ENCODE measurements around the gene KRTAP29-1.
"Not testable (repeated sequence)": the region's sequence is repeated elsewhere in the genome, so short reads cannot be mapped to it uniquely, and the experiment has no call there.

KRTAP29-1 gene

DNA sequence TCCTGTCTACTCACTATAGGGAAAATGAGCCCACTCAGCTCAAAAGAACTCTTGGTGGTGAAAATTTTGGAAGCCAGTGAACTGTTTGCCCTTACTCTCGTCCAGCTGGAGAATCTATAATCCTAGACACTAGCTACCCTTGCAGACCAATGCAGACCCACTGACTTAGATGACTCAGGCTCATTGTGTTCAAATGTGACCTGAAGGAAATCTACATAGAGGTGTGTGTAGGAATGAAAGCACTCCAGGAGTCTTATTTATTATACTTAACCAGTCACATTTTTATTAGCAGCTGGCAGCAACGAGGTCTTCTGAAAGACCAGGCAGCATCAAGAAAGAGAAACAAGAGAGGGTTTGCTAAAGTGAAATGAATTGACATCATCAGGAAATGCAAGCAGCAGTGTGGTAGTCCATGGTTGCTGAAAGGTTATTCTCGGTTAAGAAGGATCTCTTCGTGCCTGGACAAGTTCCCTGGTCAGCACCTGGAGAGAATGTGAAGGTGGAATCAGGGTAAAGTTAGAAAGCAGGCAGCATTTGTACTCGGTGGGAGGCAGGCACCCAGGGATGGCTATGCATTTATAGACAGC is 1.4 kb downstream of the KRTAP29-1 start:
- DNase-seq (ENCODE audit: low read depth, low spot score): no peak

DNA sequence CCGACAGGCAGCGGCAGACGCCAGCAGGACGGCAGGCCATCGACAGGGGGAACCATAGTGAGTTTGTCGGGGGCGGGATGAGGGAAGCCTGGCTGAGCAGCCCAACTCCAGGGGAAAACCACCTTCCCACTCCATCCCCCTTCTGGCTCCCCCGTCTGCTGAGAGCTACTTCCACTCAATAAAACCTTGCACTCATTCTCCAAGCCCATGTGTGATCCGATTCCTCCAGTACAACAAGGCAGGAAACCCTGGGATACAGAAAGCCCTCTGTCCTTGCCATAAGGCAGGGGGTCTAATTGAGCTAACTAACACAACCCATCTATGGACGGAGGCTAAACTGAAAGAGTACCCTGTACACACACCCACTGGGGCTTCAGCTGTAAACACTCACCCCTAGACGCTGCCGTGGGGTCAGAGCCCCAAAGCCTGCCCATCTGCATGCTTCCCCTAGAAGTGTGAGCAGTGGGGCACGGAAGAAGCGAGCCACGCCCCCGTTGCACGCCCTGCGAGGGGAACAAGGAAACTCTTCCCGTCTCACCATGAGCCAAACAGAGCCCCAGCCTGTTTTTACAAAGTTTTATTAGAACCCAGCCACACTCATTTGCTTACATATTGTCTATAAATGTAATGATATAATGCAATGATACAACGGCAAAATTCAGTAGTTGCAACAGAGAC is 4.1 kb downstream of the KRTAP29-1 start:
- no peak for DNase-seq (ENCODE audit: low read depth, low spot score)

DNA sequence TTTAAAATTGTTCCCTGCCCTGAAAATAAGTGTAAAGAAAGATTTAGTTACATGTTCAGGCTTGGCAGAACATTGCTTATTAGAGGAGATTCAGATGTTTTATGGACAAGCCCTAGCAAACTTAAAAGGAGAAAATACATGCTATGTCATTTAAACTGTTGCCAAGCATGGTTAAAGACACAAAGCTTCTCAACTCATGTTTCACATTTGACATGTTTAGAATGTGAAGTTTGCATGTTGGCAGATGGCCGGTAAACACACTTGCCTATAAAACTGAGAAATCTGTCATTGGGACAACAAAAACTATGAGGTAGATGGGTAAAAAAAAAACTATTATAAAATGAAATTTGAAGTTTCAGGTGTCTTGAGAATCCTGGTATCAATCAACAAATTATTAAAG is 5.8 kb downstream of the KRTAP29-1 start:
- no peak for DNase-seq (ENCODE audit: low read depth, low spot score)

DNA sequence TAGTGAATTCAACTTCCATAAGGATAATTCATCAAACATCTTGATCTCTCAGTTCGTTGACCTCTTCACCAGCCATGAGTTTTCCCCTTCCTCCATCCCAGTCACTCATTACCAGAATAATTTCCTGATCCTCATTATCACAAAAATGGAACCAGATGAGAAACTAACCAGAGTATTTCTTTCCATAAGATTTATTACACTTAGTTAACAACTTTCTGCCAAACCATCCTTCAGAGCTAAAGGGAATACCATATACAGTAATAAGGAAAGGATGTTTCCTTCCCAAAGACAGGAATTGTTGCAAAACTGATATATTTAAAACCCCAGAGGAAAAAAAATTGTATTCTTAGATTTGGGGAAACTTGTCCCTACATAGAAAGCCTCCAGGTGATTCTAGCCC is 8.6 kb downstream of the KRTAP29-1 start:
- DNase-seq (ENCODE audit: low read depth, low spot score): no peak

DNA sequence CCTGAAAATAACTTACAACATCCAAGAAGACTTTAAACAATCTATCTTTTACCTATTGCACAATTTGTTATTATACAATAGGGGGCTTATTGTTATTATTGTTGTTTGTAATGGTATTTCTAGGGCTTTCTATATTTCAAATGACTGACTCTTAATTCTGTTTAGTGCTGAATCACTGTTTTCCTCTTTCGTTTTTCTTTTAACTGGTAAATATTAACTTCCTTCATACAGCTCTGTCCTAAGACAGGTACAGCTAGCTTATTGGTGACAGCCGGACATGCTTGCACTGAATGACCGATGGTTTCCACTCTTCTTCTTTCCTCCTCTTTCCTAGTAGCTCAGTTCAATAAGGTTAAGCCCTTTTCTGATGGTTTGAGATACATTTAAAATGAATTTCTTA is 15.6 kb downstream of the KRTAP29-1 start:
- no peak for DNase-seq (ENCODE audit: low read depth, low spot score)

DNA sequence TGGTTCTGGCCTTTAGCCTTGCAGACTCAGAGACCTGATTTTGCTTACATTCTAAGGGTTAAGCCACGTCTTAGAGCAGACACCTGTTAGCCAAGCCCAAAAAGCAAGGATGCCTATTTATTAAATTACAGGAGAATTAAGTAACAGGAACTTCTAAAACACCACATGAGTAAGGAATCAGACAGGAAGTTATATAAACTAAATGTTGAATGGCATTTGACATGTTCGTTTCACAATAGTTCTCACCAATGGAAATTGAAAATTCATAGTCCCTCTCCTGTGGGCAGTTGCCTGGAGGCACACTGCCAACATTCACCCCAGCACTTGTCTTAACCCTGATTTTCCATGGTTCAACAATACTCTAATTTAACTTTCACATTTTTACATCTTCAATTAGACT is 18.1 kb downstream of the KRTAP29-1 start:
- no peak for DNase-seq (ENCODE audit: low read depth, low spot score)

DNA sequence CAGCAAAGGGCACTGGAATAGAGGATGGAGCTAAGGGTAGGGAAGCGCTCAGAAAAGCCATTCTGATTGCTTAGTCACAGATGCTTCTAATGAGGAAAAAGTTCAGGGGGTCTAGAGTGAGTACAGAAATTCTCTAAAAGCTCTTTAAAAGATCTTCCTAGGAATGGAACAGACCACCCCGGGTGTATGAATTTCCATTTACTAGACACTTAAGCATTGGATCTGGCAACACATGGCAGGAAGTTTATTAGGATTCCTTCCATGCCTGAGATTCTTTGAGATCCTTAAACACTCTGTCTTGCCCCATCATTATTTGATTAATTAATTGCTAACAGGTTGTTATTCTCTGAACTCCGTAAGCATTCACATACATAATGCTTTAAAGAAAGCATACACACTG is 18.6 kb downstream of the KRTAP29-1 start:
- no peak for DNase-seq (ENCODE audit: low read depth, low spot score)

DNA sequence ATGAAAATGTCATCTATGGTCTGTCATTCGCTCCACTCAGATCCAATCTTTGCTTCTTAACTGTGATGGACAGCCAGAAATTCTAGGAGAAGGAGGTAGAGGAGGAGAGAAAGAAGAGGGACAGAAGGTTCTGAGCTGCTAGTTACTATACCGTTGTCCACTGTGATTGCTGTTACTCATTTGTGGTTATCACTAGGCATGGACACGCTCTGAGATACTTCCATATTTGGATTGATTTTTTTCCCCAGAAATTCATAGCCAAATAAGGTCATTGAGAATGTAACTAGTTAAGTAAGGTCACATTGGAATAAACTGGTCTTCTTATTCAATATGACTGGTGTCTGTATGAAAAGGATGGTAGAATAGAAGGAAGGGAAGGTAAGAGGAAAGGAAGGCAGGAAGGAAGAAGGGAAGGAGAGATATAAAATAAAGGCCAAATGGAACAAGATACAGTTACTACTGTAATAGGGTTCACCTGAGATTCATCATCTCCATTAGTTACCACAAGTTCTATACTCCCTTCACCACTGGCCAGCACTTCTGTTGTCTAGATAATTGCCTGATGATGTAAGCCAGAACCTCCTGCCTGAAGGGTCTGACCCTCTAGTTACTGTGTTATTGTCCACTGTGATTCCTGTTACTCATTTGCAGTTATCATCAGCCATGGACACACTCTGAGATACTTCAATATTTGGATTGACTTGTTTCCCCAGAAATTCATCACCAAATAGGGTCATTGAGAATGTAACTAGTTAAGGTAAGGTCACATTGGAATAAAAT is 24.3 kb downstream of the KRTAP29-1 start:
- no peak for DNase-seq (ENCODE audit: low read depth, low spot score)

DNA sequence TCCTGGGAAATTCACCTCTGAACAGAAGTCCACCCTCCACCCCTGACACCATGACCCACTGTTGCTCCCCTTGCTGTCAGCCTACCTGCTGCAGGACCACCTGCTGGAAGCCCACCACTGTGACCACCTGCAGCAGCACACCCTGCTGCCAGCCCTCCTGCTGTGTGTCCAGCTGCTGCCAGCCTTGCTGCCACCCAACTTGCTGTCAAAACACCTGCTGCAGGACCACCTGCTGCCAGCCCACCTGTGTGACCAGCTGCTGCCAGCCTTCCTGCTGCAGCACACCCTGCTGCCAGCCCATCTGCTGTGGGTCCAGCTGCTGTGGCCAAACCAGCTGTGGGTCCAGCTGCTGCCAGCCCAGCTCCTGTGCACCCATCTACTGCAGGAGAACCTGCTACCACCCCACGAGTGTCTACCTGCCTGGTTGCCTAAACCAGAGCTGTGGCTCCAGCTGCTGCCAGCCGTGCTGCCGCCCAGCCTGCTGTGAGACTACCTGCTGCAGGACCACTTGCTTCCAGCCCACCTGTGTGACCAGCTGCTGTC is 26.9 kb downstream of the KRTAP29-1 start, which contains the start of gene KRTAP9-7:
TSS of gene KRTAP9-7 (plus strand) at position 51 of the 543 bp plus-strand sequence. CDS start at position 51, 0 bp downstream.
- DNase-seq (ENCODE audit: low read depth, low spot score): not testable (repeated sequence)

DNA sequence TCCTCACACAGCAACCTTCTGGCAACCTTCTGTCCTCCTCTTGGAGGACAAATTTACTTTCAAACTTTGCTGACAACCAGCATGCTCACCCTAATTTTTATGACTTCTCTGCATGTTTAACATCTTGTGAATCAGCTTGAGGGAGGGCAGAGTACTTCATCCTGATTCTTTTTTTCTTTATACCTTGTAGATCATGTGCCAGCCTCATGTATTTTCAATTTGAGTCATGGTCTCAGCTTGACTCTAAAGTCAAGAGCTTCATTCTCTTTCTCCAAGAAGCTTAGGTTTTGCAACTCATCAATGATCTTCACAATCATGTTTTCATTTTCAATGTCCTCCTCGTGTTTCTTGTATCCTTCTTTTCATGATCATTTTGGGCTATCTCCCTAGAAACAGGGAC is 30.8 kb downstream of the KRTAP29-1 start:
- no peak for DNase-seq (ENCODE audit: low read depth, low spot score)

DNA sequence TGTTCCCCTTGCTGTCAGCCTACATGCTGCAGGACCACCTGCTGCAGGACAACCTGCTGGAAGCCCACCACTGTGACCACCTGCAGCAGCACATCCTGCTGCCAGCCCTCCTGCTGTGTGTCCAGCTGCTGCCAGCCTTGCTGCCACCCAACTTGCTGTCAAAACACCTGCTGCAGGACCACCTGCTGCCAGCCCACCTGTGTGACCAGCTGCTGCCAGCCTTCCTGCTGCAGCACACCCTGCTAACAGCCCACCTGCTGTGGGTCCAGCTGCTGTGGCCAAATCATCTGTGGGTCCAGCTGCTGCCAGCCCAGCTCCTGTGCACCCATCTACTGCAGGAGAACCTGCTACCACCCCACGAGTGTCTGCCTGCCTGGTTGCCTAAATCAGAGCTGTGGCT is 31.3 kb downstream of the KRTAP29-1 start:
- not testable (repeated sequence) for DNase-seq (ENCODE audit: low read depth, low spot score)

DNA sequence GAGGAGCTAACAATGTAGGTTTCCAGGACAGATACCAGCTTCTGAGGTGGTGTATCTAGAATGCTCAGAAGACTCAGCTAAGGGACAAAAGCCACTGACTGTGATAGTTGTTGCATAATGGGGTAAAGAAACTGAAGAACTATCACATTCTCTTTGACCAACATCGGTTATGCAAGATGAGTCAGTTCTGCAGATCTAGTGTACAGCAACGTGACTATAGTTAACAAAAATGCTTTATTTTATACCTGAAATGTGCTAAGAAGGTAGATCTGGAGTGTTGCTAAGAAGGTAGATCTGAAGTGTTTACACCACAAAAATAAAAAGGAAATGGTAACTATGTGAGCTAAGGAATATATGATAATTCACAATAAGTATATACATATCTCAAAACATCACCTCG is 34.9 kb downstream of the KRTAP29-1 start:
- DNase-seq (ENCODE audit: low read depth, low spot score): no peak

DNA sequence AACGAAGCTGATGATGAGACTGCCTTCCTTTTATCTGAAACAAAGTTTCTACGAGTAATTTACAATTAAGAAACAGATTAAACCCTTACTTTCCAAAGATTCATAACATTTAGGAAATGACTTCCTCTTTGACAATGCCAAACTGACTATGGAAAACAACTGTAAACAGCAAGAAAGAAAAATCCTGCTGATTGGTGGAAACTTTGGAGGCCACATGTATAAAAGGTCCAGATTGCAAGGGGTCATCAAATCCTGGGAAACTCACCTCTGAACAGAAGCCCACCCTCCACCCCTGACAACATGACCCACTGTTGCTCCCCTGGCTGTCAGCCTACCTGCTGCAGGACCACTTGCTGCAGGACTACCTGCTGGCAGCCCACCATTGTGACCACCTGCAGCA is 37.6 kb downstream of the KRTAP29-1 start, which contains the start of gene KRTAP9-6:
TSS of gene KRTAP9-6 (plus strand) at position 301 of the 400 bp plus-strand sequence. CDS start at position 301, 0 bp downstream.
- no peak for DNase-seq (ENCODE audit: low read depth, low spot score)

DNA sequence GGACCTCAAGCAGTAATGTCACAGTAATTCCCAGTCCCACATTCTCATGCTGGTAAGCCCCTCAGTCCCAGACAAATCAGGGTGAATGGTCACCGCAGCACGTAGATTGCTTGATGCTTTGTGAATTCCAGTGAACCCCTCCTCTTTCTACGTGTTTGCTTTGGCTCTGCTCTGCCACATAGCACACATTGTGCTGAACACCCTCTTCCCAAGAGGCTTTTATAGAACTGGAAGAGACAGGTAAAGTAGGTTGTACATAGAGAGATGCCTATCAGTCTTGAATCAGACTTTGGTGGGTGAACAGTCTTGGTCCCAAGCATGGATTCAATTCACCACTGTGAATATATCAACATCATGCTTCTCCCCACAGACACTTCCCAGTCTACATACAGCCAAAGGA is 38.1 kb downstream of the KRTAP29-1 start:
- no peak for DNase-seq (ENCODE audit: low read depth, low spot score)

DNA sequence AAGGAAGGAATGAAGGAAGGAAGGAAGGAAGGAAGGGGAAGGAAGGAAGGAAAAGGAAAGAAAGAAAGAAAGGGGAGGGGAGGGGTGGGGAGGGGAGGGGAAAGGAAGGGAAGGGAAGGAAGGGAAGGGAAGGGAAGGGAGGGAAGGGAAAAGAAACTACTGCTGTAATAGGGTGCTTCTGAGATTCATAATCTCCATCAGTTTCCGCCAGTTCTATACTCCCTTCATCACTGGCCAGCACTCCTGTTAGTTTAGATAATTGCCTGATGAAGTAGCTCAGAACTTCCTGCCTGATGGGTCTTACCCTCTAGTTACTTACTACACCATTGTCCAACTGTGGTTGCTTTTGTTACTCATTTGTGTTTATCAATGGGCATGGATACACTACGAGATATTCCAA is 39.4 kb downstream of the KRTAP29-1 start:
- no peak for DNase-seq (ENCODE audit: low read depth, low spot score)

DNA sequence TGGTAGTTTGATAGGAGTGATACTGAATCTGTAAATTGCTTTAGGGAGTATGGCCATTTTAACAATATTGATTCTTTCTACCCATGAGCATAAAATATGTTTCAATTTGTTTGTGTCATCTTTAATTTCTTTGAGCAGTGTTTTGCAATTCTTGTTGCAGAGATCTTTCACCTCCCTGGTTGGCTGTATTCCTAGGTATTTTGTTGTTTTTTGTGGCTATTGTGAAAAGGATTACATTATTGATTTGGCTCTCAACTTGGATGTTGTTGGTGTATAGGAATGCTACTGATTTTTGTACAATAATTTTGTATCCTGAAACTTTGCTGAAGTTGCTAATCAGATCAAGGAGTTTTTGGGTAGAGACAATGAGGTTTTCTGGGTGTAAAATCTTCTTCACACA is 44.2 kb downstream of the KRTAP29-1 start:
- no peak for DNase-seq (ENCODE audit: low read depth, low spot score)

DNA sequence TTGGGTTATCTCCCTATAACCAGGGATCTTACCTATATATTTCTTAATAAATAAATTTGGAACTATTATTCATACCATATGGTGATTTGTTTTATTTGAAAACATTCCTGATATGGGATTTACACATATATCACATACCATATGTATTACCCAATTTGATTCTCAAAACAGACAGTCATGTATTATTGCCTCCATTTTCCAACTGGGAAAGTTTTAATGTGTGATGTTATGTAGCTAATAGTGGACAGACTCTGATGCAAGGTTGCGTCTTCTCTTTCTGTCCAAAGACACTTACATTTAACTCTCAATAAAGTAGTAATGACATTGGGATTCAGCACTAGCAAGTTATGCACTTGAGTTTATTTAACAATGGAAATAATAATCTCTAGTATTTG is 46.4 kb downstream of the KRTAP29-1 start:
- no peak for DNase-seq (ENCODE audit: low read depth, low spot score)

DNA sequence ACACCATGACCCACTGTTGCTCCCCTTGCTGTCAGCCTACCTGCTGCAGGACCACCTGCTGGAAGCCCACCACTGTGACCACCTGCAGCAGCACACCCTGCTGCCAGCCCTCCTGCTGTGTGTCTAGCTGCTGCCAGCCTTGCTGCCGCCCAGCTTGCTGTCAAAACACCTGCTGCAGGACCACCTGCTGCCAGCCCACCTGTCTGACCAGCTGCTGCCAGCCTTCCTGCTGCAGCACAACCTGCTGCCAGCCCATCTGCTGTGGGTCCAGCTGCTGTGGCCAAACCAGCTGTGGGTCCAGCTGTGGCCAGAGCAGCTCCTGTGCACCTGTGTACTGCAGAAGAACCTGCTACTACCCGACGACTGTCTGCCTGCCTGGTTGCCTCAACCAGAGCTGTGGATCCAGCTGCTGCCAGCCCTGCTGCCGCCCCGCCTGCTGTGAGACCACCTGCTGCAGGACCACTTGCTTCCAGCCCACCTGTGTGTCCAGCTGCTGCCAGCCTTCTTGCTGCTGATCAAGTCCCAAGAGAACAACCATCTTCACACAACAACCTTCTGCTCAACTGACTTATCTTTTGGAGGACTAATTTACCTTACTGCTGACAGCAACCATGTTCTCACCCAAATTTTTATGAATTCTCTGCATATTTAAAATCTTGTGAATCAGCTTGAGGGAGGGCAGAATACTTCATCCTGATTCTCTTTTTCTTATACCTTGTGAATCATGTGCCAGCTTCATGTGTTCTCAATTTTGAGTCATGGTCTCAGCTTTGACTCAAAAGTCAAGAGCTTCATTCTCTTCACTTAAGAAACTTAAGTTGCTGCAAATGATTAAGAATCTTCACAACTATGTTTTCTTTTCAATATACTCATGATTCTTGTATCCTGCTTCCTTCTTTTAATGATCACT is 47.0 kb downstream of the KRTAP29-1 start, which contains the start of gene KRTAP9-9:
TSS of gene KRTAP9-9 (plus strand) at position 4 of the 910 bp plus-strand sequence.
- DNase-seq (ENCODE audit: low read depth, low spot score): not testable (repeated sequence)

DNA sequence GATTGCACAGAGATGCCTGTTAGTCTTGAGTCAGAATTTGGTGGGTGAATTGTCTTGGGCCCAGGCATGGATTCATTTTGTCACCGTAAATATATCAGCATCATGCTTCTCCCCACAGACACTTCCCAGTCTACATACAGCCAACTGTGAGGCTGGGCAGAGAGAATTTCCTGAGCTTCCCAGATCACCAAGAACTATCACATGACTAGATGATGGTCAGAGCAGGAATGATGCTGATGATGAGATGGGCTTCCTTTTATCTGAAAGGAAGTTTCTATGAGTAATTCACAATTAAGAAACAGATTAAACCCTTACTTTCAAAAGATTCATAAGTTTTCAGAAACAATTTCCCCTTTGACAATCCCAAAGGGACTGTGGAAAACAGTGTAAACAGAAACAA is 47.8 kb downstream of the KRTAP29-1 start:
- no peak for DNase-seq (ENCODE audit: low read depth, low spot score)
